Muscle layer of colon (tissue), 2 donors: ENCODE data around the gene UBE3D.
"Not testable (repeated sequence)": the region's sequence is repeated elsewhere in the genome, so short reads cannot be mapped to it uniquely, and the experiment has no call there.

Source experiments
- H3K27ac ChIP-seq: one replicate; pipeline ENCODE4 v1.7.0; 2013; ENCODE audit warnings: low read depth, mild to moderate bottlenecking, low read length, moderate library complexity
- H3K27me3 ChIP-seq, 2 donors: one replicate each; pipeline ENCODE4 v1.7.0; 2013; ENCODE audit warnings: low read length in 2 of 2, mild to moderate bottlenecking in 2 of 2; ENCODE audit not compliant: insufficient read depth in 2 of 2, control insufficient read depth in 1 of 2
- H3K36me3 ChIP-seq: one replicate; pipeline ENCODE4 v1.7.0; 2013; ENCODE audit warnings: mild to moderate bottlenecking, low read length; ENCODE audit not compliant: insufficient read depth
- H3K4me1 ChIP-seq: one replicate; pipeline ENCODE4 v1.7.0; 2013; ENCODE audit warnings: mild to moderate bottlenecking, low read length; ENCODE audit not compliant: insufficient read depth
- H3K4me3 ChIP-seq, 2 donors: one replicate each; pipeline ENCODE4 v1.7.0; 2013; ENCODE audit warnings: low read length in 2 of 2, low read depth in 1 of 2, mild to moderate bottlenecking in 1 of 2, moderate library complexity in 1 of 2
- H3K9ac ChIP-seq: one replicate; pipeline ENCODE4 v1.7.0; 2013; ENCODE audit warnings: low read length
- H3K9me3 ChIP-seq: one replicate; pipeline ENCODE4 v1.7.0; 2013; ENCODE audit warnings: mild to moderate bottlenecking, low read length
- donor health status: abdominal sarcoma.
- donor health status: Adenocarcinoma of cecum.

The UBE3D gene

DNA sequence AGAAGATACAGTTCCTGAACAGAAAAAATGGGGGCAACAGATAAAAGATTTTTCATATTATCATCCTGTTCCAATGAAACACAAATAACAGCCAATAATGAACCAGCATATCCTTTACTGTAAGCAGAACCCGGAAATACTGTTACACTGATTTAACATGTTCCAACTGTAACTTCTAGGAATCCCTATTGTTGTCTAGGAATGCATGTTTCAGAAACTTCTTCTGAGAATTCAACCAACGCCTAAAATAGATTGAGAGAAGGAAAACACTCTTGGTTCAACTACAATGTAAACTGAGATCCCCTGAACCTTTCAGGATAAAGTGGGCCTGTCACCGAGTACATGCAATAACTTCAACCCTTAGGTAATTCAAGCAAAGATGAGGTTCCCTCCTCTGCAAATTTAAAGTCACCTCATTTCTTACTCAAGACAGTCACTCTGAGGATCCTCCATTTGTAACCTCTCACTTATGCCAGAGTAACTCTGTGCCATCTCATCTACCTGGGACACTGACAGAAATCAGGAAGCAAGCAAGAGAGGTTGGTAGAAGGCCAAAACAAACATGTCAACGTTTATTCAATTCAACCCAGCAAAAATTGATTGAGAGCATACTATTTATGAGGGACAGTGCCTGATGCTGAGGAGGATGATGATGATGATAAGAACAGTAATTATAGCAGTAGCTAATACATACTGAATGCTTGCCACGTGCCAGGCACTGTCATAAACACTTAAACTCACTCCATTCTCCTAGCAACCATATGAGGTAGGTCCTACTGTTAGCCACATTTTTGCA lies 14.1 kb downstream of the UBE3D start:
- Histone ChIP-seq H3K4me1 (no peaks in the 10 kb centered on the region), H3K9ac (no peak overlapping the region), H3K4me3 (no peak overlapping the region), H3K9me3 (no peaks in the 10 kb centered on the region), H3K27me3 (no peaks in the 10 kb centered on the region), H3K36me3 (no peaks in the 10 kb centered on the region), H3K27ac (no peak overlapping the region)

DNA sequence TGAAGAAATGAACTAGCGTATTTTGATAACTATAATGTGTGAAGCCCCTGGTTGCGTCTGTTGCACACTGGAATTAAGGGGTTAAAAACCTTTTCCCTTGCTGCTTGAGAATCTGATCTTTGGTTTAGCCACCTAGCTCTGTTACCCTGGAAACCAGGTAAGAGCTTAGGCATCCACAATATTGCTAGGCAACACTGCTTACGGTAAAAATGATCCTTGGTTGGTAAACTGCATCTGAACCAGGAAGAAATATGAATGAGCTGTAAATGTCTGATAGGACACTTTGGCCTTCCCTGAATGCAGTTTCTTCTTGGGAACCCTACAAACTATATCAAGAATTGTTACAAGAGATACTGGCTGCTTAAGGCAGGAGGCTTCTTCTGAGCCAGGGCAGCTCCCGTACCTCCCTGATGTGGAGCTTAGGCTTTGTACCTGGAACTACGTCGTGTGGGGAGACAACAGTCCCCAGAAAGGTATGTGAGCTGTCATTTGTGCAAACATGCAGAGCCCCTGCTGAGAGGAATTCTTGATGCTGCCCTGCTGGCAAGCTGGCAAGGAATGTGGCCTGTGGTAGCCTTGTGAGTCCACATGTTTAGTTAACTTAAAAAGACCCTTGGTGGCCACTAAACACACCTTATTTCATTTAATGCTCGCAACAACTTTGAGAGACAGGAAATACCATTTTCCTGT lies 18.4 kb downstream of the UBE3D start:
- no peaks in the 10 kb centered on the region for H3K9me3 ChIP-seq
- H3K4me1 ChIP-seq = no peaks in the 10 kb centered on the region
- H3K4me3 ChIP-seq = no peak overlapping the region
- no peaks in the 10 kb centered on the region for H3K27me3 ChIP-seq
- no peak overlapping the region for H3K27ac ChIP-seq
- no peak overlapping the region for H3K9ac ChIP-seq
- H3K36me3 ChIP-seq = no peaks in the 10 kb centered on the region

DNA sequence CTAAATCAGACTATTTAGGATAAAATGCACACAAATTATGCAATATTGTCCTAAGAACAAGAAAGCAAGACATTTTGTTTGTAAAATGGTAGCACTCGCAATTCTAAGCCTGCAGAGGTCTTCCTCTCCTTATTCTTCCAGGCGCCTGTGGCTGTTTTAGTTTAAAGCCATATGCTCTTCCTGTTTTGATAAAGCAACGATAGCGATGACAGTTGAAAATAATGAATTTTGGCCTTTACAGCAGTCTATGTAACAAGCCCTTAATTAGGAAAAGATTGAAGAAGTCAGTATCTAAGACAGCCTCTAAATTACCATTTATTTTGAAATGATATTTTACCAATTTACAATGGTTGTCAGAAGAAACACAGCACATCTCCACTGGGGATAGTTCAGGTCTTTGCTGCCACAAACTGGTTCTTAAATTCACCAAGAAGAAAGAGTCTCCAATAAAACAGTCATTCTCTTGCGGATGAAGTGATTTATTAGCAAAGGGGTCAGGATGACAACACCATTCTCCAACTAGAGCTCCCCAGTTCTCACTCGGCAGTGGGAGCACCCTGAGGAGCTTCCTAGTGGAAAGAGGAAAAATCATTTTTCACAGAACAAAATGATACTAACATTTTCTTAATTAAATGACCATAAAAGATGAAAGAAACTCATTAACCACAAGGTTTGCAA lies 21.4 kb downstream of the UBE3D start:
- Histone ChIP-seq H3K9me3 (no peaks in the 10 kb centered on the region), H3K9ac (no peak overlapping the region), H3K27ac (no peak overlapping the region), H3K4me1 (no peaks in the 10 kb centered on the region), H3K36me3 (no peaks in the 10 kb centered on the region), H3K4me3 (no peak overlapping the region), H3K27me3 (no peaks in the 10 kb centered on the region)

DNA sequence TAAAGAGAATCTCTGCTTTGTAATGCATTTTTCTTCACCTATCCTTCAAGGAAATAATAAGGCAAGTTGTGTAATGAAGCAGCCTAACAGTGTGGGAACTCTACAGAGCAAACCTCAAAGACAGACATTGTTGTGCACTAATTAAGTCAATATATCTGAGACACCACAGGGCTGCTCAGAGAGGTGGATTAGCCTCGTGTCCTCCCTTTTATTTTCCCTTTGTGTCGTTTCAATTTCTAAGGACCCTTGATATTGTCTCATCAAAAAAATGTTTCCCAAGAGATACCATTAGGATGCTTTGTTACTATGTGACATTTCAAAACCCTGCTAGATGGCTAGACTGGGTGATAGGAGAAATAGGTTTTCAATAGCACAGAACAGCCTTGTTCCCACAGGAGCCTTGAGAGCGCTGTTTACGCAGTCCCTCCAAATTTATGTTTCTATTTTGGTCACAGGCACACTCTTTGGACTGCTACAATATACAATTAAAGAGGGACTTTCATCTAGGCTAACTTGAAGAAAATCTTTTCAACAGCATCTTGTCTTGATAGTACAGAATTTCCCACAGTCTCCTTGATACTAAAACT lies 23.1 kb downstream of the UBE3D start:
- Histone ChIP-seq H3K4me3 (no peak overlapping the region), H3K27ac (no peak overlapping the region), H3K4me1 (no peaks in the 10 kb centered on the region), H3K9ac (no peak overlapping the region), H3K36me3 (no peaks in the 10 kb centered on the region), H3K9me3 (no peaks in the 10 kb centered on the region), H3K27me3 (no peaks in the 10 kb centered on the region)

DNA sequence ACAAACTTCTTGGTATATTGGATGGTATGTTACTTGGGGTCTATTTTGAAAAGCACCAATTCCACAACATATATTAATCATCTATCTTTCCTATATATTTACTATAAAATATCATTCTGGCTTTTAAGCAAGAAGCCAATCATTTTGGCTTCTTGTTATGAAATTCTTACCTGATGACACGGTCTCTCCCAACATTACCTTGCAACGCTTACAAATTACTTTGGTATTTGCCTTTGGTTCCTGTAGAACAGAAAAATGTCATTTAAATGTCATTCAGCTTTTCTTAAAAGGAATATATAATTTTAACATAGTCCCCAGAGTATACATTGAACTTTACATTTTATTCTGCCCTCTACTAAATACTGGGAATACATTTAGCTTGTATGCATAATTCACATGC lies 27.4 kb downstream of the UBE3D start:
- no peaks in the 10 kb centered on the region for H3K27me3 ChIP-seq
- H3K9me3 ChIP-seq = no peaks in the 10 kb centered on the region
- H3K27ac ChIP-seq = no peak overlapping the region
- no peaks in the 10 kb centered on the region for H3K36me3 ChIP-seq
- H3K4me3 ChIP-seq = no peak overlapping the region
- no peak overlapping the region for H3K9ac ChIP-seq
- no peaks in the 10 kb centered on the region for H3K4me1 ChIP-seq

DNA sequence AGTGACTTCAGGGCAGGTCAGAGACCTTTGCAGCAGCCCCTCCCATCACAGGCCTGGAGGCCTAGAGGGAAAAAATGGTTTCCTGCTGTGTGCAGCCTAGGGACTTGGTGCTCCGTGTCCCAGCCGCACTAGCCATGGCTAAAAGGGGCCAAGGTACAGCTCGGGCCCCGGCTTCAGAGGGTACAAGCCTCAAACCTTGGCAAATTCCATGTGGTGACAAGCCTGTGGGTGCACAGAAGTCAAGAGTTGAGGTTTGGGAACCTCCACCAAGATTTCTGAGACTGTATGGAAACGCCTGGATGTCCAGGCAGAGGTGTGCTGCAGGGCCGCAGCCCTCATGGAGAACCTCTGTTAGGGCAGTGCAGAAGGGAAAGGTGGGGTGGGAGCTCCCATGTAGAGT lies 34.0 kb downstream of the UBE3D start:
- no peaks in the 10 kb centered on the region for H3K4me1 ChIP-seq
- no peak overlapping the region for H3K9ac ChIP-seq
- H3K4me3 ChIP-seq = no peak overlapping the region
- no peaks in the 10 kb centered on the region for H3K9me3 ChIP-seq
- H3K27me3 ChIP-seq = no peaks in the 10 kb centered on the region
- H3K36me3 ChIP-seq = no peaks in the 10 kb centered on the region
- no peak overlapping the region for H3K27ac ChIP-seq

DNA sequence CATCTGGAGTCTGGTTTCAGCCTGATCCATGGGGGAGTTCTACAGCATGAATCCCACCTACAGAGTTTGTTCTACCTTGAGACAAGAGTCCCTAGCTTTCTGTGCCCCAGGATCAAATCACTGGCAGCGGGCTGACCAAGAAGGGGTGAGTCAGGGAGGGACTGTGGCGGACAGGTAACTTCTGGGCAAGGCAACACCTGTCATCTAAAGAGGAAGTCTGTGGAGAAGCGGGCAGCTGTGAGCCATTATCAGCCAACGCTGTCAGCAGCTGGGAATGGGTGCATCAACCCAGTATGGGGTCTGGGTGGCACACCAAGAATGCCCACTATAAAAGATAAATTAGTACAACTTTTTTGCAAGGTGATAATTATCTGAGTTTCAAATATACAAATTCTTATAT lies 45.9 kb downstream of the UBE3D start:
- no peak overlapping the region for H3K4me3 ChIP-seq
- H3K27ac ChIP-seq = no peak overlapping the region
- no peaks in the 10 kb centered on the region for H3K4me1 ChIP-seq
- H3K9me3 ChIP-seq = no peaks in the 10 kb centered on the region
- H3K9ac ChIP-seq = no peak overlapping the region
- peaks cover 3% of the 10 kb centered on the region for H3K36me3 ChIP-seq
- no peaks in the 10 kb centered on the region for H3K27me3 ChIP-seq

DNA sequence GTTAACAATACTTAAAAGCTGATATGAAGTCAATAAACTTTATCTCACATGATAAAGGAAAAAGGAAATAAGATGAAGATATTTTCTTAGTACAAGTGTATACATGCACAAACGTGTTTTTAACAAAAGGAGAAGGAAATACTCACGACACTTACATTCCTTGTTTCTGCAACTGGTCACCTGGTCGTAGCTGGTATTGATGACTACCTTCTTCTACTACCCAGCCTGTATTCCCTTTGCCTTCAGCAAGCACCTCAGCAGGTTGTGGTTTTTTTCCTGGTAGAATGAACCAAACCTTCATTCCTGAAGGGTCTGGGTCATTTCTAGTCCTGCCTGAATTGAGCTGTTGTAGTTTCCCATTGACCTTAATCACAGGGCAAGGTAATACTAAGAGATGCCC lies 54.5 kb downstream of the UBE3D start:
- not testable (repeated sequence) for H3K36me3 ChIP-seq, H3K27me3 ChIP-seq, H3K4me1 ChIP-seq, H3K9ac ChIP-seq, H3K4me3 ChIP-seq, H3K27ac ChIP-seq, H3K9me3 ChIP-seq

DNA sequence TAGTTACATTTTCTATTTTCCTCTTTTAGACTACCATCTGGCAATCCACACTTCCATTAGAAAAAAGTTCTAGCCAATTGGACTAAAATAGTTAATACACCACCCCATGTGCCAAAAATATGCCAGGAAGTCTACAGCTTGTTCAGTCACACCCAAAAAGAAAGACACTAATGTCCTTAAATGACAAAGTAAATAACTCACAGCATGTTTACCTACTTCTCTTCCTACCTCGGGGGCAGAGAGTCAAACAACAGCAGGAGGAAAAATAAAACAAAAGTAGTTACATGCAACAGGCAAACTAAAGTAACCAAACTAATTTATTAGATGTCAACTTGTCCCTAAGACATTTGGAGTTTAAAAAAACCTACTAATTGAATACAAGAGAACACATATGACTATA lies 57.0 kb downstream of the UBE3D start:
- Histone ChIP-seq H3K4me3 (no peak overlapping the region), H3K27ac (no peak overlapping the region), H3K4me1 (no peaks in the 10 kb centered on the region), H3K9me3 (no peaks in the 10 kb centered on the region), H3K27me3 (no peaks in the 10 kb centered on the region), H3K36me3 (no peaks in the 10 kb centered on the region), H3K9ac (no peak overlapping the region)

DNA sequence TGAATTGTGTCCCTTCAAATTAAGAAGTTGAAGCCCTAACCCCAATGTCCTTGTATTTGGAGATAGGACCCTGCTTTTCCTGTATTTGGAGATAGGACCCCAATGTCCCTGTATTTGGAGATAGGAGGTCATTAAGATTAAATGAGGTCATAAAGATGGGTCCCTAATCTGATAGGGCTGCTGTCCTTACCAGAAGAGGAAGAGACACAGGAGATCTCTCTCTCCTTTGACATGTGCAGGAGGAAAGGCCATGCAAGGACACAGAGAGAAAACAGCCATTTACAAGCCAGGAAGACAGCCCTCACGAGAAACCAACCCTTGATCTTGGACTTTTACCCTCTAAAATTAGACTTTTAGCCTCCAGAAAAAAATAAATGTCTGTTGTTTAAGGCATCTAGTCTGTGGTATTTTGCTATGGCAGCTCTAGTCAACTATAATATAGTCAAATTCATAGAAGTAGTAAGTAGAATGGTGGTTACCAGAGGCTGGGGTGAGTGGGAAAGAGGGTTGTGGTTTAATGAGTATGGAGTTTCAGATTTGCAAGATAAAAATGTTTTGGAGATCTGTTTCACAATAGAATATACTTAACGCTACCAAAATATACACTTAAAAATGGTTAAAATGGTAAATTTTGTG lies 59.3 kb downstream of the UBE3D start:
- H3K4me1 ChIP-seq = no peaks in the 10 kb centered on the region
- no peaks in the 10 kb centered on the region for H3K9me3 ChIP-seq
- H3K27ac ChIP-seq = no peak overlapping the region
- H3K9ac ChIP-seq = no peak overlapping the region
- H3K27me3 ChIP-seq = no peaks in the 10 kb centered on the region
- no peak overlapping the region for H3K4me3 ChIP-seq
- H3K36me3 ChIP-seq = no peaks in the 10 kb centered on the region

DNA sequence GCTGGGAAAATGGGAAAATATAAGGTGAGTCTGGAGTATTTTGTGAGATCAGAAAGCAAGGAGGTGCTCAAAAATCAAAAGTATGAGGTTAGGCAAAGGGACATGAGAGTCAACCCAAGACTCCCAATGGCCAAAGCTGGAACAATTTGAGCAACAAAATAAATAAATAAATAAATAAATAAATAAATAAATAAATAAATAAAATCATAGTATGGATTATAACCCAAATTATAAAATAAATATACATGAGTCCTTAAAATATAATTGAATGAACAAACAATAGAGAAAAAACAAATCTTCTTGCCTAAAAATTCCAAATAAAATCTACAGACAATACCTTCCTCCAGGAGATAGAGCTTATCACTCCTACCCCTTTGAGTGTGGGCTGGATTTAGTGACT lies 69.5 kb downstream of the UBE3D start:
- Histone ChIP-seq H3K4me3 (no peak overlapping the region), H3K4me1 (no peaks in the 10 kb centered on the region), H3K27me3 (no peaks in the 10 kb centered on the region), H3K9me3 (no peaks in the 10 kb centered on the region), H3K9ac (no peak overlapping the region), H3K27ac (no peak overlapping the region), H3K36me3 (no peaks in the 10 kb centered on the region)
